Measurements from ENCODE around the gene TMOD2.

DNA sequence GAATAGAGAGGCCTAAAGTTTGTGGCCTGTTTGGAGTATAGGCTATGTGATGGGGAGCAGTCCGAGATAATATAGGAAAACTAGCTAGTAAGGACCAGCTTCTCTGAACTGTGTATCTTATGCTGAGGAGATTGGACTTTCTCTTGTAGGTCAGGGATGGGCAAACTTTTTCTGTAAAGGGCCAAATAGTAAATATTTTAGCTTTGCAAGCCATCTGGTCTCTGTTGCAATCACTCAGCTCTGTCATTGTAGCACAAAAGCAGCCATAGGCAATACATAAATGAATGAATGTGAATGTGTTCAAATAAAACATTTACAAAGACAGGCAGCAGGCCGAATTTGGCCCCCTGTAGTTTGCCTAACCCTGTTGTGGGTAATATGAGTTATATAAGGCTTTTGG, 102.6 kb downstream of the TMOD2 start:
- TF ChIP-seq CTCF (conservative IDR thresholded peaks at IDR 0.05) (no peak), ZFX (IDR thresholded peaks at IDR 0.05) (no peak)

Measured in C4-2B (cell line).